Liver (tissue), 3 donors: Measurements from ENCODE around the gene MXD4.

Source experiments
- ATF3 ChIP-seq: IDR thresholded peaks from 2 replicates; pipeline ENCODE4 v1.6.1; 2016; ENCODE audit warnings: antibody characterized with exemption
- EGR1 ChIP-seq, 2 donors: IDR thresholded peaks; 2 replicates each; pipeline ENCODE4 v1.6.1; 2016 to 2018; ENCODE audit warnings: antibody characterized with exemption in 2 of 2, low read depth in 2 of 2
- FOXA1 ChIP-seq: IDR thresholded peaks from 2 replicates; pipeline ENCODE4 v1.6.1; 2016; ENCODE audit warnings: antibody characterized with exemption
- HNF4A ChIP-seq, 2 donors: conservative IDR thresholded peaks; 2 replicates each; pipeline ENCODE4 v1.6.1; 2016; ENCODE audit warnings: antibody characterized with exemption in 2 of 2, mild to moderate bottlenecking in 2 of 2
- JUND ChIP-seq, 2 donors: IDR thresholded peaks; 2 replicates each; pipeline ENCODE4 v1.6.1; 2016; ENCODE audit warnings: antibody characterized with exemption in 2 of 2
- RAD21 ChIP-seq, 2 donors: IDR thresholded peaks; 2 replicates each; pipeline ENCODE4 v1.6.1; 2016; ENCODE audit warnings: antibody characterized with exemption in 2 of 2, mild to moderate bottlenecking in 2 of 2
- RXRA ChIP-seq, 2 donors: IDR thresholded peaks; 2 replicates each; pipeline ENCODE4 v1.6.1; 2017 to 2018; ENCODE audit warnings: antibody characterized with exemption in 2 of 2, mild to moderate bottlenecking in 1 of 2
- TAF1 ChIP-seq: conservative IDR thresholded peaks from 2 replicates; pipeline ENCODE4 v1.6.1; 2016; ENCODE audit warnings: antibody characterized with exemption, mild to moderate bottlenecking
- YY1 ChIP-seq: IDR thresholded peaks from 2 replicates; pipeline ENCODE4 v1.6.1; 2016; ENCODE audit warnings: antibody characterized with exemption, mild to moderate bottlenecking
- ZBTB33 ChIP-seq: IDR thresholded peaks from 2 replicates; pipeline ENCODE4 v1.6.1; 2016; ENCODE audit warnings: antibody characterized with exemption
- TF ChIP-seq, protein P1 (sequence below): fragments of 150-350 bp; IDR thresholded peaks from 2 replicates; pipeline ENCODE4 v1.5.1; 2017; ENCODE audit warnings: improper control_type of control experiment, low read depth, low read length; ENCODE audit not compliant: missing input control
- TF ChIP-seq, protein P2 (sequence below): IDR thresholded peaks from 2 replicates; pipeline ENCODE4 v1.6.1; 2016; ENCODE audit warnings: antibody characterized with exemption
- donor health status: healthy.
- donor health status: healthy.

DNA sequence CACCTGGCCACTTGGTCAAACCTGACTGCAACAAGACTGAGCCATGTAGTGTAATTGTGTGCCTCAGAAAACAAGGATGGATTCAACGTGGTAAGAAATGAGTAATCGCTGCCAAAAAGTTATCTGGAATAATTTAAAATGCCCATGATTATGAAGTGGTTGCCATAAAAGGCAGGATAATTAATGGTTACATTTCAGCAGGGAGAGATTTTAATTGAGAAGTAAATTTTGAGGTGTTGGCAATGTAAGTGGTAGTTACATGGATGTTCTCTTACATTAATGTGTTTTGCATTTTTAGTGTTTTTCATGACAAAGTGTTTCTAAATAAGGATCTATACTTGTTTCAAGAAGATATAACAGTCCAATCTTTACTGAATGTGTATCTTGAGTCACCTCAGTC, 35.6 kb downstream of the MXD4 start:
- no peak for TF ChIP-seq FOXA1
- TF ChIP-seq RXRA (IDR thresholded peaks at IDR 0.05) = no peak
- TF ChIP-seq, protein P1, sequence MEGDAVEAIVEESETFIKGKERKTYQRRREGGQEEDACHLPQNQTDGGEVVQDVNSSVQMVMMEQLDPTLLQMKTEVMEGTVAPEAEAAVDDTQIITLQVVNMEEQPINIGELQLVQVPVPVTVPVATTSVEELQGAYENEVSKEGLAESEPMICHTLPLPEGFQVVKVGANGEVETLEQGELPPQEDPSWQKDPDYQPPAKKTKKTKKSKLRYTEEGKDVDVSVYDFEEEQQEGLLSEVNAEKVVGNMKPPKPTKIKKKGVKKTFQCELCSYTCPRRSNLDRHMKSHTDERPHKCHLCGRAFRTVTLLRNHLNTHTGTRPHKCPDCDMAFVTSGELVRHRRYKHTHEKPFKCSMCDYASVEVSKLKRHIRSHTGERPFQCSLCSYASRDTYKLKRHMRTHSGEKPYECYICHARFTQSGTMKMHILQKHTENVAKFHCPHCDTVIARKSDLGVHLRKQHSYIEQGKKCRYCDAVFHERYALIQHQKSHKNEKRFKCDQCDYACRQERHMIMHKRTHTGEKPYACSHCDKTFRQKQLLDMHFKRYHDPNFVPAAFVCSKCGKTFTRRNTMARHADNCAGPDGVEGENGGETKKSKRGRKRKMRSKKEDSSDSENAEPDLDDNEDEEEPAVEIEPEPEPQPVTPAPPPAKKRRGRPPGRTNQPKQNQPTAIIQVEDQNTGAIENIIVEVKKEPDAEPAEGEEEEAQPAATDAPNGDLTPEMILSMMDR = no peak
- TF ChIP-seq TAF1 = no peak
- no peak for TF ChIP-seq EGR1 (IDR thresholded peaks at IDR 0.05; ENCODE audit: low read depth in 2 of 2)
- TF ChIP-seq, protein P2, sequence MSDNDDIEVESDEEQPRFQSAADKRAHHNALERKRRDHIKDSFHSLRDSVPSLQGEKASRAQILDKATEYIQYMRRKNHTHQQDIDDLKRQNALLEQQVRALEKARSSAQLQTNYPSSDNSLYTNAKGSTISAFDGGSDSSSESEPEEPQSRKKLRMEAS = no peak
- TF ChIP-seq YY1 = no peak
- TF ChIP-seq RAD21 (IDR thresholded peaks at IDR 0.05) = no peak
- TF ChIP-seq ATF3 = no peak
- TF ChIP-seq HNF4A (conservative IDR thresholded peaks at IDR 0.05) = no peak
- TF ChIP-seq ZBTB33 = no peak
- TF ChIP-seq JUND (IDR thresholded peaks at IDR 0.05) = no peak
